ENCODE data around the gene ALDH18A1. TPM values are rescaled to one million over a fixed set of nuclear protein-coding genes. Genes with fewer than 3 reads are reported as not detected.

Gene ALDH18A1
- total RNA-seq, 1 experiment from 2014 or later, result 114 TPM

- H3T11ph ChIP-seq (ENCODE audit: low read length), result no peak overlapping the region
- peaks cover 0 to 2% of the 10 kb centered on the region in 2 experiments; a peak in 1 of 5 replicates for H3K9me3 Mint-ChIP-seq
- H3K4ac ChIP-seq (ENCODE audit: low read depth, low read length), result no peak overlapping the region
- no peak overlapping the region for H2BK15ac ChIP-seq (ENCODE audit: low read depth, low read length)
- peaks cover 13 to 51% (median 42%) of the 10 kb centered on the region in 3 experiments; a peak in 6 of 7 replicates for H3K36me3 Mint-ChIP-seq (ENCODE audit: insufficient read depth in 1 of 3, low read depth in 3 of 3)
- H4K8ac ChIP-seq (replicated peaks; ENCODE audit: insufficient read length, low read depth, low read length), result no peak overlapping the region
- H4K20me1 ChIP-seq (ENCODE audit: control insufficient read depth, insufficient read depth, insufficient read length), result no peaks in the 10 kb centered on the region
- no peaks in the 10 kb centered on the region for H3K4me1 ChIP-seq (ENCODE audit: insufficient read depth, low read length)
- no peak overlapping the region for H2AFZ ChIP-seq (ENCODE audit: low read length)
- no peak overlapping the region for H3K56ac ChIP-seq (ENCODE audit: insufficient read length, low read depth, low read length)
- peaks cover 5% of the 10 kb centered on the region for H3K23me2 ChIP-seq (ENCODE audit: insufficient read length, low read depth, low read length, poor library complexity, severe bottlenecking)
- WGBS (ENCODE audit: extremely low coverage, insufficient read length, low lambda C conversion rate), result no CpG with 5 or more reads among the region's 2 CpGs
- H3K79me2 ChIP-seq (ENCODE audit: insufficient read depth, low read length), result peaks cover 2% of the 10 kb centered on the region; the same call in 1 of the 2 replicates
- no peak overlapping the region for H2BK20ac ChIP-seq (ENCODE audit: low read depth, low read length, poor library complexity, severe bottlenecking)
- TF ChIP-seq CTCF (conservative IDR thresholded peaks at IDR 0.05), result no peak
- DNase-seq, result no peak
- H2BK5ac ChIP-seq (ENCODE audit: insufficient read length, low read length), result no peak overlapping the region
- H3K27me3 ChIP-seq (ENCODE audit: insufficient read depth, low read length), result no peaks in the 10 kb centered on the region
- H3K14ac ChIP-seq (ENCODE audit: insufficient read depth, low read length), result no peak overlapping the region
- no peak overlapping the region for H3K4me2 ChIP-seq (ENCODE audit: insufficient read depth, insufficient read length, low read length)
- no peak overlapping the region for H3K27ac ChIP-seq (ENCODE audit: insufficient read length, low read depth, low read length)
- peaks cover 4% of the 10 kb centered on the region for H3K79me1 ChIP-seq (ENCODE audit: insufficient read depth, low read depth, low read length, poor library complexity, severe bottlenecking)
- no peak overlapping the region for H3K27ac Mint-ChIP-seq
- no peaks in the 10 kb centered on the region; the same call in 1 of the 2 replicates for H3K27me3 Mint-ChIP-seq (ENCODE audit: low read depth)
- H3K4me1 Mint-ChIP-seq, result peaks cover 13 to 15% of the 10 kb centered on the region in 2 experiments
- H2BK12ac ChIP-seq (ENCODE audit: insufficient read length, low read depth, low read length), result no peak overlapping the region
- H3K9me3 ChIP-seq (ENCODE audit: control insufficient read depth, low read depth, low read length), result no peaks in the 10 kb centered on the region
- H3K9ac ChIP-seq (ENCODE audit: extremely low read depth, insufficient read length, low read length), result no peak overlapping the region
- no peak overlapping the region for H4K91ac ChIP-seq (ENCODE audit: insufficient read length, low read depth, low read length)
- no peak overlapping the region for H2AK5ac ChIP-seq (ENCODE audit: insufficient read length, low read length)
- H2BK120ac ChIP-seq (ENCODE audit: low read depth, low read length, poor library complexity, severe bottlenecking), result no peak overlapping the region
- no peak overlapping the region for H4K5ac ChIP-seq (ENCODE audit: insufficient read length, low read depth, low read length)
- no peak overlapping the region for H3K4me3 Mint-ChIP-seq
- H3K23ac ChIP-seq (ENCODE audit: insufficient read length, low read depth, low read length), result no peak overlapping the region
- H3K18ac ChIP-seq (ENCODE audit: insufficient read length, low read depth, low read length), result no peak overlapping the region
Measured at GRCh38 chr10:95691281-95691680, 34.8 kb upstream of the ALDH18A1 start.

Data from H9 (cell line).